K562 (cell line): ENCODE results near the gene NAT10. TPM values are rescaled to one million over a fixed set of nuclear protein-coding genes. Genes with fewer than 3 reads are reported as not detected.

Source experiments
- ARID4B ChIP-seq: sonication (generic); formaldehyde crosslinking; IDR thresholded peaks from 2 replicates; pipeline ENCODE4 v1.8.0; 2022; ENCODE audit warnings: mild to moderate bottlenecking, missing genetic modification reagents
- ATF6 ChIP-seq: sonication (generic); formaldehyde crosslinking; IDR thresholded peaks from 2 replicates; pipeline ENCODE4 v1.4.0; 2020; ENCODE audit warnings: mild to moderate bottlenecking, missing genetic modification reagents
- CSDE1 ChIP-seq, 2 experiments: fragments of 450-650 bp; IDR thresholded peaks; 2 replicates each; pipeline ENCODE4 v1.6.1; 2016; ENCODE audit warnings: mild to moderate bottlenecking in 1 of 2
- EP300 ChIP-seq: IDR thresholded peaks from 2 replicates; pipeline ENCODE4 v1.6.1; 2012; ENCODE audit warnings: low read length, improper control_type of control experiment
- FIP1L1 ChIP-seq: fragments of 200-400 bp; formaldehyde crosslinking; IDR thresholded peaks from 2 replicates; pipeline ENCODE4 v1.6.1; 2018; ENCODE audit warnings: mild to moderate bottlenecking, low read depth, low read length; ENCODE audit not compliant: poor library complexity, severe bottlenecking
- HCFC1 ChIP-seq: IDR thresholded peaks from 2 replicates; pipeline ENCODE4 v1.6.1; 2012; ENCODE audit warnings: low read depth, low read length, improper control_type of control experiment
- L3MBTL2 ChIP-seq: fragments of 450-650 bp; IDR thresholded peaks from 2 replicates; pipeline ENCODE4 v1.6.1; 2016; ENCODE audit warnings: mild to moderate bottlenecking, moderate library complexity
- NEUROD1 ChIP-seq: fragments of 150-350 bp; IDR thresholded peaks from 2 replicates; pipeline ENCODE4 v1.6.1; 2014; ENCODE audit warnings: borderline replicate concordance, low read length, low read depth; ENCODE audit not compliant: partially characterized antibody
- NFRKB ChIP-seq: fragments of 450-650 bp; IDR thresholded peaks from 2 replicates; pipeline ENCODE4 v1.6.1; 2016; ENCODE audit warnings: low read depth
- RBM22 ChIP-seq: fragments of 200-400 bp; formaldehyde crosslinking; IDR thresholded peaks from 2 replicates; pipeline ENCODE4 v1.6.1; 2018; ENCODE audit warnings: low read length, low read depth; ENCODE audit not compliant: poor library complexity, severe bottlenecking
- TFAM ChIP-seq: fragments of 250-450 bp; sonication (Bioruptor Pico); conservative IDR thresholded peaks from 2 replicates; pipeline ENCODE4 v1.5.0; 2021; ENCODE audit warnings: mild to moderate bottlenecking, moderate library complexity
- YY1 ChIP-seq, 3 experiments: IDR thresholded peaks; 2 replicates each; pipeline ENCODE4 v1.6.1; 2011; ENCODE audit warnings: low read length in 2 of 3, mild to moderate bottlenecking in 2 of 3, moderate library complexity in 2 of 3, borderline replicate concordance in 1 of 3, control low read depth in 1 of 3, low read depth in 1 of 3; ENCODE audit not compliant: insufficient read depth in 3 of 3, insufficient replicate concordance in 2 of 3, control insufficient read depth in 1 of 3, insufficient read length in 1 of 3; ENCODE audit errors: extremely low read depth in 1 of 3
- ZBTB8A ChIP-seq: fragments of 450-650 bp; IDR thresholded peaks from 2 replicates; pipeline ENCODE4 v1.6.1; 2018; ENCODE audit warnings: mild to moderate bottlenecking, moderate library complexity; ENCODE audit not compliant: partially characterized antibody
- ZC3H4 ChIP-seq: sonication (generic); formaldehyde crosslinking; IDR thresholded peaks from 2 replicates; pipeline ENCODE4 v1.9.0; 2021; ENCODE audit warnings: missing genetic modification reagents, borderline replicate concordance
- ZNF79 ChIP-seq: fragments of 250-450 bp; sonication (Bioruptor Pico); IDR thresholded peaks from 2 replicates; pipeline ENCODE4 v1.4.0; 2020; ENCODE audit warnings: low read depth, mild to moderate bottlenecking, moderate library complexity
- polyA plus RNA-seq, 8 experiments: library from polyadenylated mRNA; depleted of rRNA in 4 of 8; stranded (reverse) in 5 of 8; unstranded in 3 of 8; fragments of >200 nt; fragmentation: Nextera tagmentation in 2 of 8; fragmentation: Illumina TruSeq in 1 of 8; extraction: Ambion mirVana in 2 of 8; extraction: Trizol in 1 of 8; gene quantifications; 2 replicates each; pipeline versions ENCODE4 v1.2.1 to v1.2.3, GENCODE V29; 2011 to 2014; ENCODE audit warnings: inconsistent platforms in 1 of 8, missing spikeins in 1 of 8
- total RNA-seq, 7 experiments: library from RNA; depleted of rRNA in 6 of 7; stranded (reverse); fragments of >200 nt in 6 of 7; fragmentation: Illumina TruSeq in 2 of 7; extraction: Trizol in 2 of 7; gene quantifications; 2 replicates each; pipeline versions ENCODE4 v1.2.1 to v1.2.3, GENCODE V29; 2011 to 2021; ENCODE audit warnings: low replicate concordance in 1 of 7
- TF ChIP-seq, protein P1 (sequence below): fragments of 250-450 bp; sonication (Bioruptor Pico); IDR thresholded peaks from 2 replicates; pipeline ENCODE4 v1.4.0; 2020; ENCODE audit warnings: mild to moderate bottlenecking, moderate library complexity
- TF ChIP-seq, protein P2 (sequence below): fragments of 200-800 bp; sonication (Bioruptor generic); IDR thresholded peaks from 2 replicates; pipeline ENCODE4 v1.6.1; 2017; ENCODE audit warnings: missing genetic modification characterization, missing compliant biosample characterization

NAT10 gene
- total and polyA plus RNA-seq, 9 of the 15 experiments (the other 6 are each of a cell fraction or from before 2014, with no cell fraction given), result 55.4 to 125 (median 86.3) TPM

- no peak for TF ChIP-seq CSDE1 (IDR thresholded peaks at IDR 0.05)
- TF ChIP-seq ZC3H4 (CRISPR knock-in tag), result no peak
- no peak for TF ChIP-seq ZBTB8A
- TF ChIP-seq, protein P1, sequence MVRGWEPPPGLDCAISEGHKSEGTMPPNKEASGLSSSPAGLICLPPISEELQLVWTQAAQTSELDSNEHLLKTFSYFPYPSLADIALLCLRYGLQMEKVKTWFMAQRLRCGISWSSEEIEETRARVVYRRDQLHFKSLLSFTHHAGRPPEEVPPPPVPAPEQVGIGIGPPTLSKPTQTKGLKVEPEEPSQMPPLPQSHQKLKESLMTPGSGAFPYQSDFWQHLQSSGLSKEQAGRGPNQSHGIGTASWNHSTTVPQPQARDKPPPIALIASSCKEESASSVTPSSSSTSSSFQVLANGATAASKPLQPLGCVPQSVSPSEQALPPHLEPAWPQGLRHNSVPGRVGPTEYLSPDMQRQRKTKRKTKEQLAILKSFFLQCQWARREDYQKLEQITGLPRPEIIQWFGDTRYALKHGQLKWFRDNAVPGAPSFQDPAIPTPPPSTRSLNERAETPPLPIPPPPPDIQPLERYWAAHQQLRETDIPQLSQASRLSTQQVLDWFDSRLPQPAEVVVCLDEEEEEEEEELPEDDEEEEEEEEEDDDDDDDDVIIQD (CRISPR knock-in tag), result no peak
- no peak for TF ChIP-seq ARID4B (CRISPR knock-in tag)
- no peak for TF ChIP-seq ZNF79 (CRISPR knock-in tag)
- no peak for TF ChIP-seq L3MBTL2
- no peak for TF ChIP-seq EP300
- TF ChIP-seq RBM22, result peak; percentile 86
- TF ChIP-seq FIP1L1, result peak; percentile 17
- no peak for TF ChIP-seq HCFC1
- TF ChIP-seq NFRKB, result 0 out of 2 replicates have a peak, but pooled peaks have one; percentile 21
- 0 out of 2 replicates have a peak, but pooled peaks have one; percentile 51 for TF ChIP-seq ATF6 (CRISPR knock-in tag)
- TF ChIP-seq YY1 (IDR thresholded peaks at IDR 0.05; ENCODE audit: borderline replicate concordance in 1 of 3, control insufficient read depth in 1 of 3, extremely low read depth in 1 of 3, insufficient read depth in 3 of 3, insufficient read length in 1 of 3, insufficient replicate concordance in 2 of 3, low read depth in 1 of 3, low read length in 2 of 3), result peak in 1 of 3 experiments; percentile 55
- TF ChIP-seq NEUROD1, result no peak
- TF ChIP-seq, protein P2, sequence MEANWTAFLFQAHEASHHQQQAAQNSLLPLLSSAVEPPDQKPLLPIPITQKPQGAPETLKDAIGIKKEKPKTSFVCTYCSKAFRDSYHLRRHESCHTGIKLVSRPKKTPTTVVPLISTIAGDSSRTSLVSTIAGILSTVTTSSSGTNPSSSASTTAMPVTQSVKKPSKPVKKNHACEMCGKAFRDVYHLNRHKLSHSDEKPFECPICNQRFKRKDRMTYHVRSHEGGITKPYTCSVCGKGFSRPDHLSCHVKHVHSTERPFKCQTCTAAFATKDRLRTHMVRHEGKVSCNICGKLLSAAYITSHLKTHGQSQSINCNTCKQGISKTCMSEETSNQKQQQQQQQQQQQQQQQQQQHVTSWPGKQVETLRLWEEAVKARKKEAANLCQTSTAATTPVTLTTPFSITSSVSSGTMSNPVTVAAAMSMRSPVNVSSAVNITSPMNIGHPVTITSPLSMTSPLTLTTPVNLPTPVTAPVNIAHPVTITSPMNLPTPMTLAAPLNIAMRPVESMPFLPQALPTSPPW (CRISPR knock-in tag), result 0 out of 2 replicates have a peak, but pooled peaks have one; percentile 1
- no peak for TF ChIP-seq TFAM (CRISPR knock-in tag)
These were observed 602 bp downstream of the NAT10 start (continued) for GRCh38 chr11:34105957-34106504.
